ENCODE measurements around the gene BCORL1. TPM values are rescaled to one million over a fixed set of nuclear protein-coding genes. Genes with fewer than 3 reads are reported as not detected.

The BCORL1 gene
- total and polyA plus RNA-seq, 2 donors from 2014 or later, result 3.9 to 14.1 TPM

GRCh38 chrX:129956765-129957164 lies 25.7 kb upstream of the BCORL1 start:
- no peaks in the 10 kb centered on the region for H3K27me3 ChIP-seq (ENCODE audit: control insufficient read depth, insufficient read depth, low read length)
- TF ChIP-seq, protein P1, sequence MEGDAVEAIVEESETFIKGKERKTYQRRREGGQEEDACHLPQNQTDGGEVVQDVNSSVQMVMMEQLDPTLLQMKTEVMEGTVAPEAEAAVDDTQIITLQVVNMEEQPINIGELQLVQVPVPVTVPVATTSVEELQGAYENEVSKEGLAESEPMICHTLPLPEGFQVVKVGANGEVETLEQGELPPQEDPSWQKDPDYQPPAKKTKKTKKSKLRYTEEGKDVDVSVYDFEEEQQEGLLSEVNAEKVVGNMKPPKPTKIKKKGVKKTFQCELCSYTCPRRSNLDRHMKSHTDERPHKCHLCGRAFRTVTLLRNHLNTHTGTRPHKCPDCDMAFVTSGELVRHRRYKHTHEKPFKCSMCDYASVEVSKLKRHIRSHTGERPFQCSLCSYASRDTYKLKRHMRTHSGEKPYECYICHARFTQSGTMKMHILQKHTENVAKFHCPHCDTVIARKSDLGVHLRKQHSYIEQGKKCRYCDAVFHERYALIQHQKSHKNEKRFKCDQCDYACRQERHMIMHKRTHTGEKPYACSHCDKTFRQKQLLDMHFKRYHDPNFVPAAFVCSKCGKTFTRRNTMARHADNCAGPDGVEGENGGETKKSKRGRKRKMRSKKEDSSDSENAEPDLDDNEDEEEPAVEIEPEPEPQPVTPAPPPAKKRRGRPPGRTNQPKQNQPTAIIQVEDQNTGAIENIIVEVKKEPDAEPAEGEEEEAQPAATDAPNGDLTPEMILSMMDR (IDR thresholded peaks at IDR 0.05; ENCODE audit: borderline replicate concordance, extremely low read depth, insufficient read depth), result no peak
- H3K9me3 ChIP-seq (ENCODE audit: control insufficient read depth in 2 of 3, insufficient read depth in 1 of 3, low read length in 3 of 3), result no peaks in the 10 kb centered on the region
- no peak overlapping the region for H3K9ac ChIP-seq (ENCODE audit: low read length in 3 of 3)
- peaks cover 0 to 3% (median 0%) of the 10 kb centered on the region in 3 donors for H3K4me1 ChIP-seq (ENCODE audit: control insufficient read depth in 2 of 3, insufficient read depth in 2 of 3, low read depth in 1 of 3, low read length in 3 of 3)
- H3K27ac ChIP-seq (ENCODE audit: low read depth in 2 of 2, low read length in 2 of 2), result no peak overlapping the region
- intact Hi-C loops (cut with DNase I), result no loop called here
- no peak overlapping the region for H3K4me3 ChIP-seq (ENCODE audit: low read length in 3 of 3)
- no peaks in the 10 kb centered on the region for H3K36me3 ChIP-seq (ENCODE audit: control insufficient read depth in 2 of 3, insufficient read depth in 3 of 3, low read length in 3 of 3)
- DNase-seq (no peak), FAIRE-seq (no peak)

GRCh38 chrX:129957241-129958082 lies 25.0 kb upstream of the BCORL1 start:
- TF ChIP-seq, protein P1 (IDR thresholded peaks at IDR 0.05; ENCODE audit: borderline replicate concordance, extremely low read depth, insufficient read depth), result no peak

DNA sequence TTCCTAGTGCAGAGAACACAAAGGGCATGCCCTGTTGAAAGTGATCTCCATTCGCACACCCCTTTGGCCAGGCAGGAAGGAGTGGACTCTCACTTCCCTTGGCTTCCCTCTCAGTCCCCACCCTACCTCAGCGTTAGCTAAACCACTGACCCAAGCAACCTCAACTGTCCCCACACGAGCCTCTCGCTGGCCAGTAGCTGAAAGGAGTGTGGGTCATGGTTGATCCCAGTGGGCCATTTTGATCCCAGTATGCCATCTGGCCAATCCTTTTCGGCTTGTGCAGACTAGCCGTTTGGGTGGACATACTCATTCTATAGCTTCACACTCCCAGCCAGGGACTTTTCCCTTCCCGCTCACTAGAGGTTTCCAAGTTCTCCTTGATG lies 24.4 kb upstream of the BCORL1 start:
- no peak for FAIRE-seq
- H3K4me3 ChIP-seq (ENCODE audit: low read length in 3 of 3), result no peak overlapping the region

More at GRCh38 chrX:129957241-129958082, 25.0 kb upstream of the BCORL1 start:
- Histone ChIP-seq H3K4me3 (ENCODE audit: low read length in 3 of 3) (peak overlapping the region in 2 of 3 donors; percentile 34 to 37), H3K9me3 (ENCODE audit: control insufficient read depth in 2 of 3, insufficient read depth in 1 of 3, low read length in 3 of 3) (no peaks in the 10 kb centered on the region), H3K27me3 (ENCODE audit: control insufficient read depth, insufficient read depth, low read length) (no peaks in the 10 kb centered on the region), H3K9ac (ENCODE audit: low read length in 3 of 3) (no peak overlapping the region), H3K27ac (ENCODE audit: low read depth in 2 of 2, low read length in 2 of 2) (peak overlapping the region in 1 of 2 donors; percentile 9), H3K4me1 (ENCODE audit: control insufficient read depth in 2 of 3, insufficient read depth in 2 of 3, low read depth in 1 of 3, low read length in 3 of 3) (peaks cover 0 to 5% (median 0%) of the 10 kb centered on the region in 3 donors), H3K36me3 (ENCODE audit: control insufficient read depth in 2 of 3, insufficient read depth in 3 of 3, low read length in 3 of 3) (no peaks in the 10 kb centered on the region)
- intact Hi-C loops (cut with DNase I), result no loop called here
- FAIRE-seq (no peak), DNase-seq (peak; percentile 68 to 91 (median 83))

More for the DNA sequence above, 24.4 kb upstream of the BCORL1 start:
- Histone ChIP-seq H3K27me3 (ENCODE audit: control insufficient read depth, insufficient read depth, low read length) (no peaks in the 10 kb centered on the region), H3K36me3 (ENCODE audit: control insufficient read depth in 2 of 3, insufficient read depth in 3 of 3, low read length in 3 of 3) (no peaks in the 10 kb centered on the region), H3K9ac (ENCODE audit: low read length in 3 of 3) (no peak overlapping the region), H3K4me1 (ENCODE audit: control insufficient read depth in 2 of 3, insufficient read depth in 2 of 3, low read depth in 1 of 3, low read length in 3 of 3) (peaks cover 0 to 5% (median 0%) of the 10 kb centered on the region in 3 donors), H3K27ac (ENCODE audit: low read depth in 2 of 2, low read length in 2 of 2) (no peak overlapping the region), H3K9me3 (ENCODE audit: control insufficient read depth in 2 of 3, insufficient read depth in 1 of 3, low read length in 3 of 3) (no peaks in the 10 kb centered on the region)
- TF ChIP-seq, protein P1 (IDR thresholded peaks at IDR 0.05; ENCODE audit: borderline replicate concordance, extremely low read depth, insufficient read depth), result no peak
- intact Hi-C loops (cut with DNase I), result no loop called here
- no peak for DNase-seq

All from kidney (tissue), 14 donors.